HepG2 (cell line): ENCODE data around the gene FLAD1. TPM values are rescaled to one million over a fixed set of nuclear protein-coding genes. Genes with fewer than 3 reads are reported as not detected.

Experiments used
- CBX2 ChIP-seq, 2 experiments: fragments of 200-600 bp in 1 of 2; sonication (generic); formaldehyde crosslinking in 1 of 2; IDR thresholded peaks; 2 replicates each; pipeline versions ENCODE4 v1.7.0 to v1.8.1; 2018 to 2022; ENCODE audit warnings: low read depth in 2 of 2, low read length in 1 of 2, mild to moderate bottlenecking in 1 of 2, missing genetic modification reagents in 1 of 2
- KLF16 ChIP-seq, 2 experiments: sonication (generic) in 1 of 2; formaldehyde crosslinking in 1 of 2; IDR thresholded peaks; 2 replicates each; pipeline versions ENCODE4 v1.6.1 to v1.8.0; 2016 to 2023; ENCODE audit warnings: missing genetic modification reagents in 2 of 2, missing compliant biosample characterization in 1 of 2
- POLR2AphosphoS2 ChIP-seq: IDR thresholded peaks from 2 replicates; pipeline ENCODE4 v1.6.1; 2011; ENCODE audit warnings: low read depth, low read length, improper control_type of control experiment
- RAD21 ChIP-seq: fragments of 450-650 bp; formaldehyde crosslinking; IDR thresholded peaks from 2 replicates; pipeline ENCODE4 v1.5.0; 2020; ENCODE audit warnings: mild to moderate bottlenecking
- RARA ChIP-seq: IDR thresholded peaks from 2 replicates; pipeline ENCODE4 v1.6.1; 2016; ENCODE audit warnings: missing genetic modification reagents, missing compliant biosample characterization
- SMYD3 ChIP-seq: sonication (generic); formaldehyde crosslinking; IDR thresholded peaks from 2 replicates; pipeline ENCODE4 v1.8.1; 2023; ENCODE audit warnings: mild to moderate bottlenecking, missing genetic modification reagents
- SOX13 ChIP-seq, 3 experiments: fragments of 450-650 bp in 1 of 3; sonication (generic) in 1 of 3; formaldehyde crosslinking in 1 of 3; IDR thresholded peaks in 2 of 3; conservative IDR thresholded peaks in 1 of 3; 2 replicates each; pipeline versions ENCODE4 v1.5.0 to v1.6.1; 2016 to 2020; ENCODE audit warnings: antibody characterized with exemption in 1 of 3, mild to moderate bottlenecking in 1 of 3, missing compliant biosample characterization in 1 of 3, missing genetic modification reagents in 1 of 3, moderate library complexity in 1 of 3
- SSRP1 ChIP-seq: IDR thresholded peaks from 2 replicates; pipeline ENCODE4 v1.6.1; 2016; ENCODE audit warnings: control low read depth
- ZMAT3 ChIP-seq: sonication (generic); formaldehyde crosslinking; conservative IDR thresholded peaks from 2 replicates; pipeline ENCODE4 v1.7.0; 2021; ENCODE audit warnings: missing genetic modification reagents
- ZNF20 ChIP-seq: sonication (generic); formaldehyde crosslinking; IDR thresholded peaks from 2 replicates; pipeline ENCODE4 v1.4.0; 2020; ENCODE audit warnings: mild to moderate bottlenecking, moderate library complexity, missing genetic modification reagents
- ZNF33B ChIP-seq: sonication (generic); formaldehyde crosslinking; IDR thresholded peaks from 2 replicates; pipeline ENCODE4 v1.5.1; 2020; ENCODE audit warnings: mild to moderate bottlenecking, missing genetic modification reagents
- ZNF382 ChIP-seq: sonication (generic); formaldehyde crosslinking; IDR thresholded peaks from 2 replicates; pipeline ENCODE4 v1.5.0; 2020; ENCODE audit warnings: missing genetic modification reagents, mild to moderate bottlenecking, borderline replicate concordance
- ZNF549 ChIP-seq: sonication (generic); formaldehyde crosslinking; IDR thresholded peaks from 2 replicates; pipeline ENCODE4 v1.5.0; 2020; ENCODE audit warnings: missing genetic modification reagents
- ZNF773 ChIP-seq: sonication (generic); formaldehyde crosslinking; IDR thresholded peaks from 2 replicates; pipeline ENCODE4 v1.4.0; 2020; ENCODE audit warnings: missing genetic modification reagents, borderline replicate concordance
- polyA plus RNA-seq, 8 experiments: library from polyadenylated mRNA; depleted of rRNA in 3 of 8; stranded (reverse) in 7 of 8; unstranded in 1 of 8; fragments of >200 nt; fragmentation: Illumina TruSeq in 4 of 8; extraction: Trizol in 4 of 8; gene quantifications; 2 replicates each; pipeline versions ENCODE4 v1.2.1 to v1.2.3, GENCODE V29; 2011 to 2016; ENCODE audit warnings: low read depth in 4 of 8, missing spikeins in 1 of 8, mixed read lengths in 1 of 8; ENCODE audit not compliant: insufficient read depth in 1 of 8
- total RNA-seq, 5 experiments: library from RNA; depleted of rRNA; stranded (reverse); fragments of >200 nt; fragmentation: Illumina TruSeq; extraction: Trizol; gene quantifications; 2 replicates each; pipeline ENCODE4 v1.2.3, GENCODE V29; 2016; ENCODE audit warnings: low read depth in 1 of 5
- TF ChIP-seq, protein P1 (sequence below): sonication (generic); formaldehyde crosslinking; IDR thresholded peaks from 2 replicates; pipeline ENCODE4 v1.4.0; 2020; ENCODE audit warnings: missing genetic modification reagents, mild to moderate bottlenecking, borderline replicate concordance
- TF ChIP-seq, protein P2 (sequence below): sonication (generic); formaldehyde crosslinking; IDR thresholded peaks from 2 replicates; pipeline ENCODE4 v1.4.0; 2020; ENCODE audit warnings: mild to moderate bottlenecking, missing genetic modification reagents, borderline replicate concordance
- TF ChIP-seq, protein P3 (sequence below): sonication (generic); formaldehyde crosslinking; IDR thresholded peaks from 2 replicates; pipeline ENCODE4 v1.4.0; 2020; ENCODE audit warnings: low read depth, mild to moderate bottlenecking, missing genetic modification reagents
- TF ChIP-seq, protein P4 (sequence below): sonication (generic); formaldehyde crosslinking; IDR thresholded peaks from 2 replicates; pipeline ENCODE4 v1.5.0; 2020; ENCODE audit warnings: mild to moderate bottlenecking, missing genetic modification reagents, borderline replicate concordance
- TF ChIP-seq, protein P5 (sequence below): IDR thresholded peaks from 2 replicates; pipeline ENCODE4 v1.6.1; 2016; ENCODE audit warnings: mild to moderate bottlenecking, missing biosample characterization, missing genetic modification reagents

The FLAD1 gene
- total and polyA plus RNA-seq, 2 of the 13 experiments (the other 11 are each of a cell fraction or from before 2014, with no cell fraction given) = 25.9 to 32.8 TPM

DNA sequence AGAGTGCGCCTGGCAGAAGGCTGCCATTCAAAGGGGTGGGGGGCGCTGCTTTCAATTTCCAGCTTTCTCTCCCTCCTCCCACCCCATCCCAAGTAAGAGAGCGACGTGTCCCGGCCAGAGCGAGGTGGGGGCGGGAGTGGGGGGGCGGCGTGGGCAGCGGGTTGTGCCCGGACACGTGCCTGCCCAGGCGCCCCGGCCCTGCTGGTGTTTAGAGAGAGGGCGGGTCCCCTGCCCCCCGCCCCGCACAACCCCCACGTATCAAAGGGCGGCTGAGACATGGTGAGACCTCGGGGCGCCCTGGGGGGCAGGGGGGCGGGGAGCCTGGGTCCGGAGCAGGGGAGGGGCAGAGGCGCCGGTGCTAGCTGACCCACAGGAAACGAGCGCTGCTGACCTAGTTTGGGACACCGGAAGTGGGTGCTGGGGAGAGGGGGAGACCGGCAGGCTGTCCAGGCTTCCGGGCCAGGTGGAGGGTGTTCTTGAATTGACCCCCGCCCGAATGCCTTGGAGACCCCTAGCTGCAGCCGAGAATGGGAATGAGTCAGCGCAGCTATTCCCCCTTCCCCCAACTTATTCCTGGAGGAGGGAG is 20.7 kb downstream of the FLAD1 start (continued):
- TF ChIP-seq KLF16 (CRISPR knock-in tag; IDR thresholded peaks at IDR 0.05) = no peak
- TF ChIP-seq ZNF549 = no peak
- no peak for TF ChIP-seq SOX13 (IDR thresholded peaks at IDR 0.05)
- TF ChIP-seq SOX13 (CRISPR knock-in tag; conservative IDR thresholded peaks at IDR 0.05 in 1 of 2, IDR thresholded peaks at IDR 0.05 in 1 of 2) = peak in 1 of 2 experiments; percentile 49; a peak in 1 of 4 replicates
- no peak for TF ChIP-seq ZNF773
- 0 out of 2 replicates have a peak, but pooled peaks have one; percentile 13 for TF ChIP-seq SMYD3 (CRISPR knock-in tag)
- TF ChIP-seq, protein P1, sequence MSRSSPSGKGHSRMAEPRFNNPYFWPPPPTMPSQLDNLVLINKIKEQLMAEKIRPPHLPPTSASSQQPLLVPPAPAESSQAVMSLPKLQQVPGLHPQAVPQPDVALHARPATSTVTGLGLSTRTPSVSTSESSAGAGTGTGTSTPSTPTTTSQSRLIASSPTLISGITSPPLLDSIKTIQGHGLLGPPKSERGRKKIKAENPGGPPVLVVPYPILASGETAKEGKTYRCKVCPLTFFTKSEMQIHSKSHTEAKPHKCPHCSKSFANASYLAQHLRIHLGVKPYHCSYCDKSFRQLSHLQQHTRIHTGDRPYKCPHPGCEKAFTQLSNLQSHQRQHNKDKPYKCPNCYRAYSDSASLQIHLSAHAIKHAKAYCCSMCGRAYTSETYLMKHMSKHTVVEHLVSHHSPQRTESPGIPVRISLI (CRISPR knock-in tag) = no peak
- no peak for TF ChIP-seq CBX2 (IDR thresholded peaks at IDR 0.05; ENCODE audit: low read depth, low read length)
- no peak for TF ChIP-seq CBX2 (CRISPR knock-in tag; IDR thresholded peaks at IDR 0.05; ENCODE audit: low read depth)
- TF ChIP-seq POLR2AphosphoS2 = no peak
- TF ChIP-seq RAD21 (CRISPR knock-in tag) = no peak
- no peak for TF ChIP-seq SSRP1 (CRISPR knock-in tag)
- TF ChIP-seq, protein P2, sequence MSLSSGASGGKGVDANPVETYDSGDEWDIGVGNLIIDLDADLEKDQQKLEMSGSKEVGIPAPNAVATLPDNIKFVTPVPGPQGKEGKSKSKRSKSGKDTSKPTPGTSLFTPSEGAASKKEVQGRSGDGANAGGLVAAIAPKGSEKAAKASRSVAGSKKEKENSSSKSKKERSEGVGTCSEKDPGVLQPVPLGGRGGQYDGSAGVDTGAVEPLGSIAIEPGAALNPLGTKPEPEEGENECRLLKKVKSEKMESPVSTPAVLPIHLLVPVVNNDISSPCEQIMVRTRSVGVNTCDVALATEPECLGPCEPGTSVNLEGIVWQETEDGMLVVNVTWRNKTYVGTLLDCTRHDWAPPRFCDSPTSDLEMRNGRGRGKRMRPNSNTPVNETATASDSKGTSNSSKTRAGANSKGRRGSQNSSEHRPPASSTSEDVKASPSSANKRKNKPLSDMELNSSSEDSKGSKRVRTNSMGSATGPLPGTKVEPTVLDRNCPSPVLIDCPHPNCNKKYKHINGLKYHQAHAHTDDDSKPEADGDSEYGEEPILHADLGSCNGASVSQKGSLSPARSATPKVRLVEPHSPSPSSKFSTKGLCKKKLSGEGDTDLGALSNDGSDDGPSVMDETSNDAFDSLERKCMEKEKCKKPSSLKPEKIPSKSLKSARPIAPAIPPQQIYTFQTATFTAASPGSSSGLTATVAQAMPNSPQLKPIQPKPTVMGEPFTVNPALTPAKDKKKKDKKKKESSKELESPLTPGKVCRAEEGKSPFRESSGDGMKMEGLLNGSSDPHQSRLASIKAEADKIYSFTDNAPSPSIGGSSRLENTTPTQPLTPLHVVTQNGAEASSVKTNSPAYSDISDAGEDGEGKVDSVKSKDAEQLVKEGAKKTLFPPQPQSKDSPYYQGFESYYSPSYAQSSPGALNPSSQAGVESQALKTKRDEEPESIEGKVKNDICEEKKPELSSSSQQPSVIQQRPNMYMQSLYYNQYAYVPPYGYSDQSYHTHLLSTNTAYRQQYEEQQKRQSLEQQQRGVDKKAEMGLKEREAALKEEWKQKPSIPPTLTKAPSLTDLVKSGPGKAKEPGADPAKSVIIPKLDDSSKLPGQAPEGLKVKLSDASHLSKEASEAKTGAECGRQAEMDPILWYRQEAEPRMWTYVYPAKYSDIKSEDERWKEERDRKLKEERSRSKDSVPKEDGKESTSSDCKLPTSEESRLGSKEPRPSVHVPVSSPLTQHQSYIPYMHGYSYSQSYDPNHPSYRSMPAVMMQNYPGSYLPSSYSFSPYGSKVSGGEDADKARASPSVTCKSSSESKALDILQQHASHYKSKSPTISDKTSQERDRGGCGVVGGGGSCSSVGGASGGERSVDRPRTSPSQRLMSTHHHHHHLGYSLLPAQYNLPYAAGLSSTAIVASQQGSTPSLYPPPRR (CRISPR knock-in tag) = no peak
- TF ChIP-seq, protein P3, sequence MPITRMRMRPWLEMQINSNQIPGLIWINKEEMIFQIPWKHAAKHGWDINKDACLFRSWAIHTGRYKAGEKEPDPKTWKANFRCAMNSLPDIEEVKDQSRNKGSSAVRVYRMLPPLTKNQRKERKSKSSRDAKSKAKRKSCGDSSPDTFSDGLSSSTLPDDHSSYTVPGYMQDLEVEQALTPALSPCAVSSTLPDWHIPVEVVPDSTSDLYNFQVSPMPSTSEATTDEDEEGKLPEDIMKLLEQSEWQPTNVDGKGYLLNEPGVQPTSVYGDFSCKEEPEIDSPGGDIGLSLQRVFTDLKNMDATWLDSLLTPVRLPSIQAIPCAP = no peak
- TF ChIP-seq ZMAT3 (CRISPR knock-in tag) = 0 out of 2 replicates have a peak, but pooled peaks have one; percentile 29
- TF ChIP-seq, protein P4, sequence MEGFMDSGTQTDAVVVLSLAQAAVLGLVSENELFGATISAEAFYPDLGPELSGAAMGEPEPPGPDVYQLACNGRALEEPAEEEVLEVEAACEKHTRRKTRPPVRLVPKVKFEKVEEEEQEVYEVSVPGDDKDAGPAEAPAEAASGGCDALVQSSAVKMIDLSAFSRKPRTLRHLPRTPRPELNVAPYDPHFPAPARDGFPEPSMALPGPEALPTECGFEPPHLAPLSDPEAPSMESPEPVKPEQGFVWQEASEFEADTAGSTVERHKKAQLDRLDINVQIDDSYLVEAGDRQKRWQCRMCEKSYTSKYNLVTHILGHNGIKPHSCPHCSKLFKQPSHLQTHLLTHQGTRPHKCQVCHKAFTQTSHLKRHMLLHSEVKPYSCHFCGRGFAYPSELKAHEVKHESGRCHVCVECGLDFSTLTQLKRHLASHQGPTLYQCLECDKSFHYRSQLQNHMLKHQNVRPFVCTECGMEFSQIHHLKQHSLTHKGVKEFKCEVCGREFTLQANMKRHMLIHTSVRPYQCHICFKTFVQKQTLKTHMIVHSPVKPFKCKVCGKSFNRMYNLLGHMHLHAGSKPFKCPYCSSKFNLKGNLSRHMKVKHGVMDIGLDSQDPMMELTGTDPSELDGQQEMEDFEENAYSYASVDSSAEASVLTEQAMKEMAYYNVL (CRISPR knock-in tag) = peak; percentile 10; the same call in 1 of the 2 replicates
- TF ChIP-seq, protein P5, sequence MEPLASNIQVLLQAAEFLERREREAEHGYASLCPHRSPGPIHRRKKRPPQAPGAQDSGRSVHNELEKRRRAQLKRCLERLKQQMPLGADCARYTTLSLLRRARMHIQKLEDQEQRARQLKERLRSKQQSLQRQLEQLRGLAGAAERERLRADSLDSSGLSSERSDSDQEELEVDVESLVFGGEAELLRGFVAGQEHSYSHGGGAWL (CRISPR knock-in tag) = no peak
- TF ChIP-seq ZNF382 (CRISPR knock-in tag) = no peak
- no peak for TF ChIP-seq ZNF20
- peak; percentile 21; the same call in 1 of the 2 replicates for TF ChIP-seq RARA (CRISPR knock-in tag)
- no peak for TF ChIP-seq ZNF33B
